ENCODE results near the gene MTHFR.

The MTHFR gene

GRCh38 chr1:11783556-11783955 is 22.2 kb downstream of the MTHFR start:
- in situ Hi-C loops (cut with MboI; ENCODE audit: low sequenced_read_pairs): no loop called here

GRCh38 chr1:11782127-11782708 is 23.5 kb downstream of the MTHFR start:
- in situ Hi-C loops (cut with MboI; ENCODE audit: low sequenced_read_pairs): no loop called here

- in situ Hi-C loops (cut with MboI; ENCODE audit: low sequenced_read_pairs): no loop called here
Observed at GRCh38 chr1:11781297-11781696, 24.5 kb downstream of the MTHFR start.

- in situ Hi-C loops (cut with MboI; ENCODE audit: low sequenced_read_pairs): no loop called here
Observed at GRCh38 chr1:11780380-11781147, 25.2 kb downstream of the MTHFR start.

- in situ Hi-C loops (cut with MboI; ENCODE audit: low sequenced_read_pairs): no loop called here
Observed at GRCh38 chr1:11779715-11780379, 25.9 kb downstream of the MTHFR start.

GRCh38 chr1:11778844-11779623 is 26.7 kb downstream of the MTHFR start:
- in situ Hi-C loops (cut with MboI; ENCODE audit: low sequenced_read_pairs): no loop called here

GRCh38 chr1:11778336-11778735 is 27.4 kb downstream of the MTHFR start:
- in situ Hi-C loops (cut with MboI; ENCODE audit: low sequenced_read_pairs): no loop called here

- in situ Hi-C loops (cut with MboI; ENCODE audit: low sequenced_read_pairs): no loop called here
Observed at GRCh38 chr1:11777658-11778322, 28.0 kb downstream of the MTHFR start.

- in situ Hi-C loops (cut with MboI; ENCODE audit: low sequenced_read_pairs): no loop called here
Observed at GRCh38 chr1:11774753-11775152, 31.0 kb downstream of the MTHFR start.

- in situ Hi-C loops (cut with MboI; ENCODE audit: low sequenced_read_pairs): no loop called here
Observed at GRCh38 chr1:11772458-11772857, 33.3 kb downstream of the MTHFR start.

GRCh38 chr1:11771481-11772043 is 34.2 kb downstream of the MTHFR start:
- in situ Hi-C loops (cut with MboI; ENCODE audit: low sequenced_read_pairs): no loop called here

- in situ Hi-C loops (cut with MboI; ENCODE audit: low sequenced_read_pairs): no loop called here
Observed at GRCh38 chr1:11770011-11770410, 35.8 kb downstream of the MTHFR start.

- in situ Hi-C loops (cut with MboI; ENCODE audit: low sequenced_read_pairs): no loop called here
Observed at GRCh38 chr1:11769274-11769673, 36.5 kb downstream of the MTHFR start.

- in situ Hi-C loops (cut with MboI; ENCODE audit: low sequenced_read_pairs): no loop called here
Observed at GRCh38 chr1:11768821-11769220, 36.9 kb downstream of the MTHFR start.

- in situ Hi-C loops (cut with MboI; ENCODE audit: low sequenced_read_pairs): no loop called here
Observed at GRCh38 chr1:11767922-11768704, 37.7 kb downstream of the MTHFR start.

- in situ Hi-C loops (cut with MboI; ENCODE audit: low sequenced_read_pairs): no loop called here
Observed at GRCh38 chr1:11766429-11766776, 39.4 kb downstream of the MTHFR start.

GRCh38 chr1:11765661-11766428 is 39.9 kb downstream of the MTHFR start:
- in situ Hi-C loops (cut with MboI; ENCODE audit: low sequenced_read_pairs): no loop called here

GRCh38 chr1:11764519-11764918 is 41.2 kb downstream of the MTHFR start:
- in situ Hi-C loops (cut with MboI; ENCODE audit: low sequenced_read_pairs): no loop called here

GRCh38 chr1:11764115-11764514 is 41.6 kb downstream of the MTHFR start:
- in situ Hi-C loops (cut with MboI; ENCODE audit: low sequenced_read_pairs): no loop called here

Data from hTERT RPE-1 (cell line).